Measurements from ENCODE around the gene TMCO5A. TPM values are rescaled to one million over a fixed set of nuclear protein-coding genes. Genes with fewer than 3 reads are reported as not detected.
"Not testable (repeated sequence)": the region's sequence is repeated elsewhere in the genome, so short reads cannot be mapped to it uniquely, and the experiment has no call there.

TMCO5A gene
- total RNA-seq, 1 donor: not detected

GRCh38 chr15:37951999-37952398, 17.6 kb downstream of the TMCO5A start:
- DNase-seq (ENCODE audit: low read depth): no peak
- H3K4me3 ChIP-seq (ENCODE audit: low read depth, low read length): no peak overlapping the region
- no peak for TF ChIP-seq CTCF (IDR thresholded peaks at IDR 0.05; ENCODE audit: insufficient read depth, low read depth, low read length)

GRCh38 chr15:37960742-37961141, 26.3 kb downstream of the TMCO5A start:
- DNase-seq (ENCODE audit: low read depth): peak; percentile 49
- H3K4me3 ChIP-seq (ENCODE audit: low read depth, low read length): not testable (repeated sequence)

GRCh38 chr15:37967788-37968187, 33.3 kb downstream of the TMCO5A start:
- H3K4me3 ChIP-seq (ENCODE audit: low read depth, low read length): no peak overlapping the region
- DNase-seq (ENCODE audit: low read depth): no peak
- TF ChIP-seq CTCF (IDR thresholded peaks at IDR 0.05; ENCODE audit: insufficient read depth, low read depth, low read length): no peak

- no peak for TF ChIP-seq CTCF (IDR thresholded peaks at IDR 0.05; ENCODE audit: insufficient read depth, low read depth, low read length)
- no peak overlapping the region for H3K4me3 ChIP-seq (ENCODE audit: low read depth, low read length)
- DNase-seq (ENCODE audit: low read depth): peak; percentile 29
These were observed 39.4 kb downstream of the TMCO5A start for GRCh38 chr15:37973856-37974255.

GRCh38 chr15:37978231-37978630, 43.8 kb downstream of the TMCO5A start:
- no peak for DNase-seq (ENCODE audit: low read depth)
- TF ChIP-seq CTCF (IDR thresholded peaks at IDR 0.05; ENCODE audit: insufficient read depth, low read depth, low read length): no peak

GRCh38 chr15:37979671-37980409, 45.4 kb downstream of the TMCO5A start:
- H3K4me3 ChIP-seq (ENCODE audit: low read depth, low read length): no peak overlapping the region
- TF ChIP-seq CTCF (IDR thresholded peaks at IDR 0.05; ENCODE audit: insufficient read depth, low read depth, low read length): no peak
- DNase-seq (ENCODE audit: low read depth): no peak

More at GRCh38 chr15:37978231-37978630, 43.8 kb downstream of the TMCO5A start:
- H3K4me3 ChIP-seq (ENCODE audit: low read depth, low read length): no peak overlapping the region

GRCh38 chr15:37981201-37981600, 46.8 kb downstream of the TMCO5A start:
- no peak for TF ChIP-seq CTCF (IDR thresholded peaks at IDR 0.05; ENCODE audit: insufficient read depth, low read depth, low read length)
- no peak overlapping the region for H3K4me3 ChIP-seq (ENCODE audit: low read depth, low read length)
- DNase-seq (ENCODE audit: low read depth): peak; percentile 24

Data from fibroblast of villous mesenchyme (primary cell).